Transverse colon (tissue), 4 donors: ENCODE measurements around the gene PDSS2. TPM values are rescaled to one million over a fixed set of nuclear protein-coding genes. Genes with fewer than 3 reads are reported as not detected.
A peak's percentile ranks its signal among the peaks of the same experiment; 100 is the strongest.

Source experiments
- DNase-seq: peaks from one replicate; pipeline ENCODE4 v3.0.0-alpha.2; 2019
- H3K27ac ChIP-seq, 4 donors: fragments of 200-600 bp; sonication (generic); 2 replicates each; pipeline ENCODE4 v1.5.1; 2016 to 2018; ENCODE audit warnings: inconsistent platforms in 4 of 4
- H3K27me3 ChIP-seq: fragments of 200-600 bp; sonication (generic); 2 replicates; pipeline ENCODE4 v1.5.1; 2017; ENCODE audit warnings: inconsistent platforms
- H3K36me3 ChIP-seq, 4 donors: fragments of 200-600 bp; sonication (generic); 2 replicates each; pipeline ENCODE4 v1.5.1; 2017 to 2019; ENCODE audit warnings: inconsistent platforms in 4 of 4
- H3K4me1 ChIP-seq, 4 donors: fragments of 200-600 bp; sonication (generic); 2 replicates each; pipeline ENCODE4 v1.5.1; 2017 to 2020; ENCODE audit warnings: inconsistent platforms in 4 of 4
- H3K4me3 ChIP-seq, 4 donors: fragments of 200-600 bp; sonication (generic); 1 replicate in 1 of 4; 2 replicates in 3 of 4; pipeline versions ENCODE4 v1.5.1 to v1.6.1; 2017 to 2019; ENCODE audit warnings: inconsistent platforms in 4 of 4
- H3K9me3 ChIP-seq, 2 donors: fragments of 200-600 bp; sonication (generic); 2 replicates each; pipeline ENCODE4 v1.5.1; 2017 to 2019; ENCODE audit warnings: inconsistent platforms in 2 of 2
- CTCF ChIP-seq, 5 experiments: fragments of 200-600 bp in 3 of 5; fragments of 450-650 bp in 2 of 5; sonication (generic) in 3 of 5; IDR thresholded peaks; 1 replicate in 2 of 5; 2 replicates in 3 of 5; pipeline ENCODE4 v1.5.1; 2016 to 2017; ENCODE audit warnings: antibody characterized with exemption in 5 of 5, inconsistent platforms in 3 of 5, mild to moderate bottlenecking in 2 of 5, moderate library complexity in 1 of 5
- EP300 ChIP-seq: sonication (generic); formaldehyde crosslinking; IDR thresholded peaks from one replicate; pipeline ENCODE4 v1.6.1; 2017; ENCODE audit warnings: antibody characterized with exemption, low read depth
- POLR2A ChIP-seq: fragments of 450-650 bp; IDR thresholded peaks from one replicate; pipeline ENCODE4 v1.6.1; 2016; ENCODE audit warnings: antibody characterized with exemption, mild to moderate bottlenecking, moderate library complexity
- POLR2AphosphoS5 ChIP-seq, 3 donors: sonication (generic); formaldehyde crosslinking; IDR thresholded peaks; one replicate each; pipeline ENCODE4 v1.6.1; 2016; ENCODE audit warnings: antibody characterized with exemption in 3 of 3
- WGBS, 2 donors: methylation state at CpG; one replicate each; pipeline ENCODE4 v1.1.5; 2018; ENCODE audit warnings: low coverage in 1 of 2; 5-methylcytosine and 5-hydroxymethylcytosine counted together
- in situ Hi-C, 4 donors: fragments of 200-750 bp; cut with MboI; loops; one replicate each; pipeline versions ENCODE4 v1.15.0 to v1.15.1; 2017; ENCODE audit warnings: low sequenced_read_pairs in 3 of 4, low pct_ligation_motif_present in 1 of 4, low pct_unique_long_range_greater_than_20kb in 1 of 4
- intact Hi-C: fragments of 100-400 bp; cut with DNase I; formaldehyde crosslinking; loops from one replicate; pipeline ENCODE4 v1.15.1; 2023; ENCODE audit warnings: low total_unique reads
- total RNA-seq, 4 donors: library from RNA; depleted of rRNA; stranded (reverse); fragments of >200 nt; gene quantifications; one replicate each; pipeline ENCODE4 v1.1.0, GENCODE V29; 2016

PDSS2 gene
- total RNA-seq, 4 donors from 2014 or later = 3.0 to 32.5 (median 15.6) TPM

- Histone ChIP-seq H3K9me3 (no peaks in the 10 kb centered on the region), H3K4me1 (peaks cover 0 to 29% (median 0%) of the 10 kb centered on the region in 4 donors), H3K27me3 (peaks cover 11% of the 10 kb centered on the region), H3K36me3 (no peaks in the 10 kb centered on the region), H3K27ac (peak overlapping the region in 3 of 4 donors; percentile 82 to 92 (median 88)), H3K4me3 (no peak overlapping the region)
- in situ Hi-C loops = loop anchor here in 1 of 4 donors (25.0 kb wide), 1 partner anchor 165 kb away; no protein-coding TSS in a partner anchor
- 83 to 91% methylated on average over 1 of the region's 1 CpG for WGBS, 2 donors
- TF ChIP-seq EP300 = no peak
- no peak for TF ChIP-seq POLR2AphosphoS5 (IDR thresholded peaks at IDR 0.05)
- no peak for TF ChIP-seq CTCF (IDR thresholded peaks at IDR 0.05)
- TF ChIP-seq POLR2A = no peak
- DNase-seq = no peak
- intact Hi-C loops = no loop called here
Observed at GRCh38 chr6:107496892-107497684, 37.7 kb upstream of the PDSS2 start.

GRCh38 chr6:107495971-107496370 is 36.6 kb upstream of the PDSS2 start:
- Histone ChIP-seq H3K27ac (peak overlapping the region; percentile 58 to 92 (median 85)), H3K4me1 (peaks cover 0 to 38% (median 5%) of the 10 kb centered on the region in 4 donors), H3K27me3 (peaks cover 22% of the 10 kb centered on the region), H3K9me3 (no peaks in the 10 kb centered on the region), H3K4me3 (no peak overlapping the region), H3K36me3 (no peaks in the 10 kb centered on the region)
- WGBS, 2 donors = 11 to 49% methylated on average over 2 of the region's 2 CpGs
- intact Hi-C loops = no loop called here
- no peak for DNase-seq
- TF ChIP-seq POLR2A = no peak
- in situ Hi-C loops = loop anchor here in 1 of 4 donors (25.0 kb wide), 1 partner anchor 166 kb away; no protein-coding TSS in a partner anchor

- Histone ChIP-seq H3K36me3 (no peaks in the 10 kb centered on the region), H3K27me3 (peaks cover 29% of the 10 kb centered on the region), H3K9me3 (no peaks in the 10 kb centered on the region), H3K27ac (peak overlapping the region; percentile 58 to 92 (median 85)), H3K4me3 (no peak overlapping the region), H3K4me1 (peaks cover 0 to 45% (median 10%) of the 10 kb centered on the region in 4 donors)
- in situ Hi-C loops = loop anchor here in 1 of 4 donors (25.0 kb wide), 1 partner anchor 167 kb away; no protein-coding TSS in a partner anchor
- 27 to 45% methylated on average over 7 of the region's 7 CpGs for WGBS, 2 donors
- TF ChIP-seq EP300 = no peak
- peak in 2 of 3 donors; percentile 4 to 10 for TF ChIP-seq POLR2AphosphoS5 (IDR thresholded peaks at IDR 0.05)
- DNase-seq = no peak
- intact Hi-C loops = no loop called here
Observed at GRCh38 chr6:107495196-107495643, 35.9 kb upstream of the PDSS2 start.

- Histone ChIP-seq H3K9me3 (no peaks in the 10 kb centered on the region), H3K36me3 (no peaks in the 10 kb centered on the region), H3K27me3 (peaks cover 44% of the 10 kb centered on the region), H3K4me1 (peaks cover 7 to 47% (median 21%) of the 10 kb centered on the region in 4 donors), H3K4me3 (peak overlapping the region in 2 of 4 donors; percentile 18 to 80), H3K27ac (peak overlapping the region; percentile 58 to 92 (median 85))
- intact Hi-C loops = no loop called here
- 41 to 43% methylated on average over 7 to 12 of the region's 12 CpGs for WGBS, 2 donors
- no peak for DNase-seq
- TF ChIP-seq POLR2AphosphoS5 (IDR thresholded peaks at IDR 0.05) (no peak), POLR2A (no peak), CTCF (IDR thresholded peaks at IDR 0.05) (no peak), EP300 (no peak)
- in situ Hi-C loops = loop anchor here in 1 of 4 donors (25.0 kb wide), 1 partner anchor 169 kb away; no protein-coding TSS in a partner anchor
Observed at GRCh38 chr6:107493158-107494057, 34.0 kb upstream of the PDSS2 start.
